Aorta (tissue), 5 donors: Measurements from ENCODE around the gene PJVK. TPM values are rescaled to one million over a fixed set of nuclear protein-coding genes. Genes with fewer than 3 reads are reported as not detected.

Source experiments
- ATAC-seq: fragments of 200-7000 bp; cut with Tn5 transposase; one replicate; pipeline ENCODE4 v1.9.1; 2022; ENCODE audit warnings: moderate library complexity; ENCODE audit not compliant: low FRiP score
- DNase-seq, 2 donors: peaks; one replicate each; pipeline ENCODE4 v3.0.0-alpha.2; 2020
- H3K27ac ChIP-seq, 2 donors: one replicate each; pipeline ENCODE4 v1.5.1; 2013; ENCODE audit warnings: low read length in 2 of 2, mild to moderate bottlenecking in 2 of 2, moderate library complexity in 2 of 2, control low read depth in 1 of 2, inconsistent platforms in 1 of 2, low read depth in 1 of 2
- H3K27me3 ChIP-seq, 2 donors: one replicate each; pipeline ENCODE4 v1.6.1; 2013; ENCODE audit warnings: control low read depth in 1 of 2, low read length in 1 of 2, mild to moderate bottlenecking in 1 of 2, moderate library complexity in 1 of 2; ENCODE audit not compliant: insufficient read depth in 2 of 2, control insufficient read depth in 1 of 2
- H3K36me3 ChIP-seq, 2 donors: one replicate each; pipeline ENCODE4 v1.6.1; 2013; ENCODE audit warnings: control low read depth in 1 of 2, low read length in 1 of 2, mild to moderate bottlenecking in 1 of 2; ENCODE audit not compliant: insufficient read depth in 2 of 2, control insufficient read depth in 1 of 2
- H3K4me1 ChIP-seq, 2 donors: one replicate each; pipeline ENCODE4 v1.6.1; 2013; ENCODE audit warnings: low read length in 2 of 2, control low read depth in 1 of 2, mild to moderate bottlenecking in 1 of 2, moderate library complexity in 1 of 2; ENCODE audit not compliant: insufficient read depth in 2 of 2, control insufficient read depth in 1 of 2
- H3K4me3 ChIP-seq, 2 donors: one replicate each; pipeline ENCODE4 v1.5.1; 2013; ENCODE audit warnings: low read length in 2 of 2, control low read depth in 1 of 2, mild to moderate bottlenecking in 1 of 2
- H3K9me3 ChIP-seq: one replicate; pipeline ENCODE4 v1.6.1; 2013; ENCODE audit warnings: mild to moderate bottlenecking, low read length; ENCODE audit not compliant: control insufficient read depth
- WGBS, 2 donors: extraction: QIAGEN DNeasy Blood & Tissue Kit; methylation state at CpG; one replicate each; pipeline ENCODE4 v1.1.7; 2013; 5-methylcytosine and 5-hydroxymethylcytosine counted together
- intact Hi-C, 2 donors: fragments of 100-400 bp; cut with DNase I; formaldehyde crosslinking; loops; one replicate each; pipeline versions ENCODE4 v1.14.2 to v1.15.0; 2022
- polyA plus RNA-seq, 2 donors: library from polyadenylated mRNA; stranded (reverse); fragments of 200-250 nt; gene quantifications; one replicate each; pipeline ENCODE4 v1.2.3, GENCODE V29; 2013
- total RNA-seq, 2 donors: library from RNA; stranded (reverse); fragmentation: NEBNext Ultra II Directional; extraction: Animal tissue kit (Norgen Biotek cat#: 25700); gene quantifications; one replicate each; pipeline ENCODE4 v1.2.1, GENCODE V29; 2021
- donor health status: healthy with polysubstance abuse.
- donor health status: Bipolar disorder and iron deficiency.
- donor health status: DM: no; HTN: no; CAD: no.
- donor health status: DM: no; HTN: no; CAD: no.
- donor health status: DM: yes; HTN: yes; CAD: no.

Gene PJVK
- total and polyA plus RNA-seq, 4 donors = 0.75 to 10.6 (median 5.3) TPM

DNA sequence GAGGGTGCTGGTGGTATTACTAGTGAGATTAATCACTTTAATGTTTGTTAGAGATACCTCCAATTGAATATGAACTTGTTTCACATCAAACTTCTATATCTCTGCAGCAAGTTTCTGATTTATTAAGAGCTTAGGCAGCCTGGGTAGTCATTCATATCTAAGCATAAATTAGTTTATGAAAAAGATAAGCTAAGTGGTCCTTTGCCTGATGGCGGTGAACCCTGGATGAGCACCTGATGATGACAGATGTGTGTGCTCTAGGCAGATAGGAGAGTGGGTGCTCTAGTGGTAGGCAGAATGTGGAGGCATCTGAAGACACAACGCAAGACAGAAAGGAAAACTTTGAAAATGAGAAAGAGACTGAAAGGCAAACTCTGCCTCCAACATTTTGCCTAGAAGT is 22.2 kb downstream of the PJVK start:
- Histone ChIP-seq H3K27me3 (no peaks in the 10 kb centered on the region), H3K27ac (no peak overlapping the region), H3K4me3 (no peak overlapping the region), H3K4me1 (no peaks in the 10 kb centered on the region), H3K9me3 (no peaks in the 10 kb centered on the region), H3K36me3 (no peaks in the 10 kb centered on the region)
- ATAC-seq (no peak), DNase-seq (no peak)
- 86 to 98% methylated on average over 2 of the region's 2 CpGs for WGBS, 2 donors
- intact Hi-C loops = no loop called here

DNA sequence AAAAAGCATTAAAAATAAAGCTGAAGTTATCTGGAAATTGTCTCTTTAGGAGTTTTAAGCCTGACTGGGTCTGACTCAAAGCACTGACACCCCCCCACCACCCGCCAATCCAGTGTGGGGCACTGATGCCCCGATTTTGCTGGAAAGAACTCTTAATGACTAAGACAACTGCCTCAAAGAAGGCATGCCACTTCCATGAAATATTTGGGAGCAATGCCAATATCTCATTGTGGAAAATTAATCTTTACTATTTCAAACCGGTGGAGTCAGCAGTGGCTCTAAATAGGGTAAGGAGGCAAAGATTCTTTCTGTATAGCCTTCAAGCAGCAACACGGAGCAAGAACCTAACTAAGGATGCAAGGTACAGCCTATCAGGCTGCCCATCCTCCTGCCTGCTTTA is 22.8 kb downstream of the PJVK start:
- no peak overlapping the region for H3K4me3 ChIP-seq
- no peaks in the 10 kb centered on the region for H3K4me1 ChIP-seq
- no peaks in the 10 kb centered on the region for H3K36me3 ChIP-seq
- H3K27ac ChIP-seq = no peak overlapping the region
- ATAC-seq = no peak
- no peaks in the 10 kb centered on the region for H3K9me3 ChIP-seq
- WGBS, 2 donors = 37 to 42% methylated on average over 4 of the region's 4 CpGs
- intact Hi-C loops = no loop called here
- H3K27me3 ChIP-seq = no peaks in the 10 kb centered on the region
- no peak for DNase-seq

DNA sequence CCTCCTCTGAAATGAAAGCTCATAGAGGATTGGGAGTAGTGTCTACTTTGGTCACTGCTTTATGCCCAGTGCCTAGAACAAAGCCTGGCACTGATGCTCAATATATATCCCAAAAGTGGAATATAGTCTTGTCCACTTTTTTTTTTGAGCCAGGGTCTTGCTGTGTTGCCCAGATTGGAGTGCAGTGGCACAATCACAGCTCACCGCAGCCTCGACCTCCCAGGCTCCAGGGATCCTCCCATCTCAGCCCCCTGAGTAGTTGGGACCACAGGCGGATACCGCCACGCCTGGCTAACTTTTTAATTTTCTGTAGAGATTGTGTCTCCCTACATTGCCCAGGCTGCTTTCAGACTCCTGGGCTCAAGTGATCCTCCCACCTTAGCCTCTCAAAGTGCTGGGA is 23.4 kb downstream of the PJVK start:
- DNase-seq = no peak
- no peaks in the 10 kb centered on the region for H3K27me3 ChIP-seq
- no peaks in the 10 kb centered on the region for H3K36me3 ChIP-seq
- H3K4me1 ChIP-seq = no peaks in the 10 kb centered on the region
- H3K9me3 ChIP-seq = no peaks in the 10 kb centered on the region
- WGBS, 2 donors = 96 to 99% methylated on average over 5 of the region's 5 CpGs
- intact Hi-C loops = no loop called here
- H3K27ac ChIP-seq = no peak overlapping the region
- H3K4me3 ChIP-seq = no peak overlapping the region
- ATAC-seq = no peak

DNA sequence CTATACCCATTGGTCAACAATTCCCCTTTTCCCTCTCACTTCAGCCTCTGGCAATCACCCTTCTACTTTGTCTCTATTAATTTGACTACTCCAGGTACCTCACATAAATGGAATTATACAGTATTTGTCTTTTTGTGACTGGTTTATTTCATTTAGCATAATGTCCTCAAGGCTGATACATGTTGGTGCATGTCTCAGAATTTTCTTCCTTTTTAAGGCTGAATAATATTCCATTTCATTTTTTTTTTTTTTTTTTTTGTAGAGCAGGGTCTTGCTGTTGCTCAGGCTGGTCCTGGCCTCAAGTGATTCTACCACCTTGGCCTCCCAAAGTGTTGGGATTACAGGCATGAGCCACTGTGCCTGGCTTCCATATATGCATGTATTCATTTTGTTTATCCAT is 25.3 kb downstream of the PJVK start:
- ATAC-seq (no peak), DNase-seq (no peak)
- H3K27me3 ChIP-seq = no peaks in the 10 kb centered on the region
- intact Hi-C loops = no loop called here
- peaks cover 0 to 3% of the 10 kb centered on the region in 2 donors for H3K4me1 ChIP-seq
- H3K27ac ChIP-seq = no peak overlapping the region
- no peaks in the 10 kb centered on the region for H3K36me3 ChIP-seq
- no peaks in the 10 kb centered on the region for H3K9me3 ChIP-seq
- no peak overlapping the region for H3K4me3 ChIP-seq

DNA sequence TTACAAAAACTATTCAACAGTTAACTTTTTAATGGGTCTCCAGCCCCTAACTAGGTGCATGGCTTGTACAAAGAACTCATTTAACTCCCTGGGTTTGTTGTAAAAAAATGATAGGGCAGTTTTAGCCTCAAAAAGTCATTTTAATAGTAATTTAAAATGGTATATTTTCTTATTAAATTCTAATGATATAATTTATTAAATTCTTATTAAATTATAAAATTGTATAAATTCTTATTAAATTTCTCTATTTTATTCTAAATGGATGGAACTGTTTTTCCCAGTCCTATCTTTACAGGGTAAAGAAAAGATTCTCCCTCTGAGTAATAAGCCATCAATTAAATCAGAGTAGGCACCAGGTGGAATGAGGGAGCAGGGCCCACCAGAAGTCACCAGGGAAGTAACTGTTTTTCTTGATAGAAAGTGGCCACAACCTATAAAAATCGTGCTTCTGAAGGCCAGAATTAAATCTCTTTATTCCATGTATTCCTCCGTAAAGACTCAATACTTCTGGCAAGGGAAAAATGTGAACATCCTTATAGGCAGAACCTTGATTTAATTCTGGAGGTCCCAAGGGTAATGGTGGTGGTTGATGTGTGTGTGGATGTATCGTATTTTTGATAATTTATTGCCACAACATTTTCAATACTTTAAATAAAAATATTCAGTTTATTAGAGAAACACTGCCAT is 26.4 kb downstream of the PJVK start:
- Histone ChIP-seq H3K27ac (peak overlapping the region in 1 of 2 donors; percentile 90), H3K27me3 (no peaks in the 10 kb centered on the region), H3K9me3 (no peaks in the 10 kb centered on the region), H3K4me3 (peak overlapping the region; percentile 78 to 88), H3K4me1 (peaks cover 0 to 4% of the 10 kb centered on the region in 2 donors), H3K36me3 (no peaks in the 10 kb centered on the region)
- DNase-seq (no peak), ATAC-seq (no peak)
- intact Hi-C loops = loop anchor here in 1 of 2 donors (2.0 kb wide), 1 partner anchor 29 kb away; no protein-coding TSS in a partner anchor
- WGBS, 2 donors = 3 to 4% methylated on average over 3 of the region's 3 CpGs

DNA sequence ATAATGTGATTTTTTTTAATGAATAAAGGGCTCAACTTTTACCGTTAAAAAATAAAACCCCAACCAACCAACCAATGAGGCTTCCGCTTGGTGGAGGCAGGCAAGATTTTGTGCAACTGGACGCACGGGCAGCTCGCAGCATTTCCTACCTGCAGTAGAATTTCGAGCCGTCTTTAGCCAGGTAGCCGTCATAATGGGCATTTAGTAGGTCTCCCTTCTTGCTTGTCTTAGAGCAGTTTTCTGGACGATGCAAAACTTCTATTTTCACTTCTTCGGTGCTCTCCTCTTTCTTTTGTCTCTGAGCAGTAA is 26.9 kb downstream of the PJVK start:
- ATAC-seq (no peak), DNase-seq (no peak)
- intact Hi-C loops = loop anchor here in 1 of 2 donors (2.0 kb wide), 1 partner anchor 29 kb away; no protein-coding TSS in a partner anchor
- H3K9me3 ChIP-seq = no peaks in the 10 kb centered on the region
- H3K27ac ChIP-seq = peak overlapping the region in 1 of 2 donors; percentile 90
- H3K36me3 ChIP-seq = no peaks in the 10 kb centered on the region
- H3K4me1 ChIP-seq = peaks cover 0 to 4% of the 10 kb centered on the region in 2 donors
- H3K4me3 ChIP-seq = peak overlapping the region; percentile 78 to 88
- WGBS, 2 donors = 0 to 1% methylated on average over 10 of the region's 10 CpGs
- no peaks in the 10 kb centered on the region for H3K27me3 ChIP-seq

DNA sequence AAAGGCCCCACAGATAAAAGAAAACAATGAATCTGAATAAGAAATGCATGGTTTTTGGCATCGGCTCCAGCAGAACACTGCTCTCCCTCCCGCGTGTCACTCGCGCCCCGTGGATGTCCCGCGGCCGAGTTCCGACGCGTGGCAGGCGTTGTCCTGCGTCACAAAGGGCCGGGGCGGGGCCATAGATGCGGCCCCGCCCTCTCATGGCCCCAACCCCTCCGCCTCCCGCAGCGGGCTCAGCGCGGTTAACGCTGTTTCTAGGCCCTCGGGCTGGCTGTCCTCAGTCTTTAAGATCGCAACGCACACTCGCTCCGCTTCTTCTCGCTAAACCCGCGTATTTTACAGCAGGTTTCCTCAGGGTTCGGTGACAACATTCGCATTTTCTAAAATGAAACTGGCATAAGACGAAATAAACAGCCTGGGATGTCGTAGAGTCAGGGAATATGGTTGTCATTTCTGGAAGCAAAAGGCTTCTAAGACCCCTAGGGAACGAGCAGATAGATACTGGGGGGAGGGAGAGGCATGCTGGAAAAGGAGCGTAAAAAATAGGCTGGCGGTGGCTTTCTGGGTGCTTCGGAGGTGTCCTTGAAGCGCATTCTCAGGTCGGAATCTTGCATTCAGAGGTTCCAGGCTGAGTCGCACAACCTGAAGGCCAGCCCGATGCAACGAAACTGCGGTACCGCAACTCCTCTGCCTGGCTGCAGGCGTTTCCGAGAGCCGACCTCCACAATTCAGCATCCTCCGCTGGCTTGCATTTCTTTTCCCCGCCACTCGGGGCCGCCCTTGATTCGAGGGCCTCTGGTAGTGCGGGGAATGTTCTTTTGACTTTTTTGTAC is 27.5 kb downstream of the PJVK start, which contains the start of gene FKBP7:
Gene FKBP7, minus strand, starts transcription at position 162 of the 836 bp plus-strand sequence. Its CDS starts 101 bp downstream, at position 61.
- intact Hi-C loops = loop anchor here in 1 of 2 donors (2.0 kb wide), 1 partner anchor 30 kb away; no protein-coding TSS in a partner anchor
- WGBS, 2 donors = 3 to 4% methylated on average over 56 of the region's 56 CpGs
- ATAC-seq = peak; percentile 93
- Histone ChIP-seq H3K27me3 (no peaks in the 10 kb centered on the region), H3K9me3 (no peaks in the 10 kb centered on the region), H3K4me3 (peak within 1 kb of the TSS; percentile 78 to 88), H3K27ac (peak within 1 kb of the TSS; percentile 47 to 90), H3K4me1 (peaks cover 0 to 4% of the 10 kb centered on the region in 2 donors), H3K36me3 (no peaks in the 10 kb centered on the region)
- DNase-seq = peak; percentile 91 to 95

DNA sequence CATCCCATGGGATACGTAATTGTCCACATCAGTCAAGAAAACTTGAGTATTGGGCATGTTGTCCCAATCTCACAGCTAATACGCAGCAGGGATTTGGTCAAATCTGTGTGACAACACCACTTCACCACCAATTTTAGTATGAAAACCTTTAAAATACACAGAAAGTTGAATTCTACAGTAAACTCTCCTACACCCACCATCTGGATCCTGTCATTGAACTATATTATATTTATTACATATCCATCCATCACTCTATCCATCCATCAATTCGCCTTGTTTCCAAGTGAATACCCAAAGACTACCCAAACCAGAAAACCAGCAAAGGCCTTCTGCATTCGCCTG is 28.1 kb downstream of the PJVK start:
- intact Hi-C loops = loop anchor here in 1 of 2 donors (2.0 kb wide), 1 partner anchor 30 kb away; no protein-coding TSS in a partner anchor
- DNase-seq (no peak), ATAC-seq (no peak)
- H3K27ac ChIP-seq = peak overlapping the region in 1 of 2 donors; percentile 90
- no peaks in the 10 kb centered on the region for H3K27me3 ChIP-seq
- WGBS, 2 donors = 66 to 68% methylated on average over 4 of the region's 4 CpGs
- no peaks in the 10 kb centered on the region for H3K9me3 ChIP-seq
- no peaks in the 10 kb centered on the region for H3K36me3 ChIP-seq
- H3K4me3 ChIP-seq = no peak overlapping the region
- peaks cover 1 to 4% of the 10 kb centered on the region in 2 donors for H3K4me1 ChIP-seq
